Measurements from ENCODE around the gene LPAR1.

DNA sequence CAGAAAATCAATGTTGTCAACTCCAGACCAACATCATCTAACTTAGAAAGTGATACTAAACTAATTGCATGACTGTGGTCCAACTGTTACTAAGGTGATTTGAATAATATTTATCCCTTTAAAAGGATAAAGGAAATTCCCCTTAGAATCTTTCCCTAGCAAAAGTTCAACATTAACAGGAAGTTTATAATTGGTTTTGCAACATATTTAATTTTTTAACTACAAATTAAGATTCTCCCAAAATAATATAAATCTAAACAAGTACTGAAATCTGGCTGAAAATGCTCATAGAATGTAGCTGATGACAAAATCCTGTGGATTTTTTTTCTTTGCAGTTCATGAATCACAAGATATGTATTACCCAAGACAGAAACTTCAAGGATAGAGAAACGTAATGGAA, 151.4 kb downstream of the LPAR1 start:
- no peak for TF ChIP-seq SP1 (IDR thresholded peaks at IDR 0.05)
- TF ChIP-seq NFRKB (IDR thresholded peaks at IDR 0.05): no peak
- TF ChIP-seq BHLHE40 (IDR thresholded peaks at IDR 0.05; ENCODE audit: borderline replicate concordance): no peak
- no peak for TF ChIP-seq HDGF (IDR thresholded peaks at IDR 0.05; ENCODE audit: borderline replicate concordance)
- TF ChIP-seq TARDBP (IDR thresholded peaks at IDR 0.05): no peak
- no peak for TF ChIP-seq FOXK2 (IDR thresholded peaks at IDR 0.05)
- TF ChIP-seq FOXM1 (IDR thresholded peaks at IDR 0.05; ENCODE audit: borderline replicate concordance): no peak
- no peak for TF ChIP-seq ELF4 (IDR thresholded peaks at IDR 0.05)
- no peak for TF ChIP-seq ARNT (IDR thresholded peaks at IDR 0.05)
